Hepatocyte (in vitro differentiated cells): Measurements from ENCODE around the gene PM20D2. TPM values are rescaled to one million over a fixed set of nuclear protein-coding genes. Genes with fewer than 3 reads are reported as not detected.

Experiments
- DNase-seq: peaks from one replicate; pipeline ENCODE4 v3.0.0-alpha.2; 2016; ENCODE audit warnings: low spot score
- H2AFZ ChIP-seq: fragments of 200-600 bp; sonication (generic); 2 replicates; pipeline ENCODE4 v1.6.0; 2016; ENCODE audit warnings: antibody characterized with exemption, mild to moderate bottlenecking
- H3K27ac ChIP-seq: fragments of 200-600 bp; sonication (generic); 2 replicates; pipeline ENCODE4 v1.5.1; 2016; ENCODE audit warnings: mild to moderate bottlenecking
- H3K27me3 ChIP-seq: fragments of 200-600 bp; sonication (generic); 2 replicates; pipeline ENCODE4 v1.6.1; 2016
- H3K36me3 ChIP-seq: fragments of 200-600 bp; sonication (generic); replicated peaks from 2 replicates; pipeline ENCODE4 v1.5.1; 2016; ENCODE audit warnings: low read depth; ENCODE audit not compliant: insufficient read depth
- H3K4me1 ChIP-seq: fragments of 200-600 bp; sonication (generic); 2 replicates; pipeline ENCODE4 v1.5.1; 2016; ENCODE audit warnings: mild to moderate bottlenecking, moderate library complexity; ENCODE audit not compliant: insufficient read depth
- H3K4me2 ChIP-seq: fragments of 200-600 bp; sonication (generic); 2 replicates; pipeline ENCODE4 v1.6.0; 2016
- H3K4me3 ChIP-seq: fragments of 200-600 bp; sonication (generic); 2 replicates; pipeline ENCODE4 v1.5.1; 2016; ENCODE audit warnings: mild to moderate bottlenecking
- H3K79me2 ChIP-seq: fragments of 200-600 bp; sonication (generic); 2 replicates; pipeline ENCODE4 v1.6.0; 2017; ENCODE audit warnings: mild to moderate bottlenecking
- H3K9me2 ChIP-seq: fragments of 200-600 bp; sonication (generic); replicated peaks from 2 replicates; pipeline ENCODE4 v1.6.0; 2017; ENCODE audit warnings: mild to moderate bottlenecking; ENCODE audit not compliant: insufficient read depth
- H3K9me3 ChIP-seq: fragments of 200-600 bp; sonication (generic); 2 replicates; pipeline ENCODE4 v1.5.1; 2016; ENCODE audit warnings: low read depth, mild to moderate bottlenecking
- H4K20me1 ChIP-seq: fragments of 200-600 bp; sonication (generic); 2 replicates; pipeline ENCODE4 v1.6.0; 2016; ENCODE audit warnings: mild to moderate bottlenecking; ENCODE audit not compliant: insufficient read depth, poor library complexity, severe bottlenecking
- CTCF ChIP-seq: fragments of 200-600 bp; sonication (generic); IDR thresholded peaks from 2 replicates; pipeline ENCODE4 v1.5.1; 2016; ENCODE audit warnings: antibody characterized with exemption, mild to moderate bottlenecking; ENCODE audit not compliant: poor library complexity
- EZH2 ChIP-seq: fragments of 200-600 bp; sonication (generic); IDR thresholded peaks from 2 replicates; pipeline ENCODE4 v1.6.1; 2016; ENCODE audit warnings: antibody characterized with exemption, mild to moderate bottlenecking, borderline replicate concordance
- EZH2phosphoT487 ChIP-seq: fragments of 200-600 bp; sonication (generic); IDR thresholded peaks from one replicate; pipeline ENCODE4 v1.6.1; 2018; ENCODE audit warnings: antibody characterized with exemption, mild to moderate bottlenecking, low read depth, moderate library complexity; ENCODE audit not compliant: unreplicated experiment, severe bottlenecking
- WGBS: methylation state at CpG from one replicate; pipeline ENCODE4 v1.1.6; 2016; ENCODE audit warnings: low lambda C conversion rate; ENCODE audit errors: missing lambda C conversion rate; 5-methylcytosine and 5-hydroxymethylcytosine counted together
- polyA plus RNA-seq: library from polyadenylated mRNA; unstranded; fragments of >200 nt; fragmentation: Nextera tagmentation; extraction: Ambion mirVana; gene quantifications from 2 replicates; pipeline ENCODE4 v1.2.1, GENCODE V29; 2016
- total RNA-seq: library from RNA; depleted of rRNA; stranded (reverse); fragments of >200 nt; gene quantifications from 2 replicates; pipeline ENCODE4 v1.2.3, GENCODE V29; 2014

Gene PM20D2
- total and polyA plus RNA-seq, 2 experiments from 2014 or later: 9.5 to 25.3 TPM

- Histone ChIP-seq H3K36me3 (no peaks in the 10 kb centered on the region), H3K4me1 (peaks cover 5% of the 10 kb centered on the region), H3K79me2 (peaks cover 9% of the 10 kb centered on the region), H3K27ac (no peak overlapping the region), H3K4me2 (no peak overlapping the region), H4K20me1 (no peaks in the 10 kb centered on the region), H2AFZ (no peak overlapping the region), H3K4me3 (no peak overlapping the region), H3K27me3 (no peaks in the 10 kb centered on the region), H3K9me3 (no peaks in the 10 kb centered on the region), H3K9me2 (no peaks in the 10 kb centered on the region)
- TF ChIP-seq EZH2: no peak
- WGBS: 97% methylated on average over 1 of the region's 1 CpG
- DNase-seq: no peak
Measured at GRCh38 chr6:89154131-89154530, 8.3 kb downstream of the PM20D2 start.

GRCh38 chr6:89160331-89161092, 14.7 kb downstream of the PM20D2 start:
- TF ChIP-seq CTCF: no peak
- no peak for TF ChIP-seq EZH2
- no peak for TF ChIP-seq EZH2phosphoT487
- 96% methylated on average over 4 of the region's 4 CpGs for WGBS
- H3K27ac ChIP-seq: no peak overlapping the region
- H3K4me2 ChIP-seq: no peak overlapping the region
- no peaks in the 10 kb centered on the region for H3K9me3 ChIP-seq
- H3K27me3 ChIP-seq: no peaks in the 10 kb centered on the region
- H2AFZ ChIP-seq: no peak overlapping the region
- H3K79me2 ChIP-seq: peaks cover 3% of the 10 kb centered on the region
- no peaks in the 10 kb centered on the region for H4K20me1 ChIP-seq
- no peaks in the 10 kb centered on the region for H3K4me1 ChIP-seq
- no peak overlapping the region for H3K4me3 ChIP-seq
- no peak for DNase-seq
- H3K9me2 ChIP-seq: no peaks in the 10 kb centered on the region
- no peaks in the 10 kb centered on the region for H3K36me3 ChIP-seq

- no peaks in the 10 kb centered on the region for H3K27me3 ChIP-seq
- H3K4me2 ChIP-seq: peak overlapping the region; percentile 27
- H3K4me3 ChIP-seq: no peak overlapping the region
- H3K9me2 ChIP-seq: no peaks in the 10 kb centered on the region
- H3K27ac ChIP-seq: peak overlapping the region; percentile 55
- H3K79me2 ChIP-seq: peaks cover 1% of the 10 kb centered on the region
- no peaks in the 10 kb centered on the region for H4K20me1 ChIP-seq
- WGBS: 78% methylated on average over 7 of the region's 7 CpGs
- H2AFZ ChIP-seq: no peak overlapping the region
- TF ChIP-seq EZH2phosphoT487: no peak
- no peak for TF ChIP-seq EZH2
- no peak for TF ChIP-seq CTCF
- no peak for DNase-seq
- no peaks in the 10 kb centered on the region for H3K4me1 ChIP-seq
- no peaks in the 10 kb centered on the region for H3K36me3 ChIP-seq
- H3K9me3 ChIP-seq: no peaks in the 10 kb centered on the region
Measured at GRCh38 chr6:89161326-89162046, 15.6 kb downstream of the PM20D2 start.

GRCh38 chr6:89162047-89162371, 16.2 kb downstream of the PM20D2 start:
- Histone ChIP-seq H3K4me1 (no peaks in the 10 kb centered on the region), H3K9me3 (no peaks in the 10 kb centered on the region), H3K4me2 (peak overlapping the region; percentile 27), H3K27me3 (no peaks in the 10 kb centered on the region), H3K36me3 (no peaks in the 10 kb centered on the region), H3K79me2 (no peaks in the 10 kb centered on the region), H3K27ac (peak overlapping the region; percentile 55), H3K9me2 (no peaks in the 10 kb centered on the region), H4K20me1 (no peaks in the 10 kb centered on the region), H2AFZ (no peak overlapping the region), H3K4me3 (no peak overlapping the region)
- no peak for DNase-seq
- TF ChIP-seq EZH2 (no peak), EZH2phosphoT487 (no peak), CTCF (no peak)
- 90% methylated on average over 4 of the region's 4 CpGs for WGBS
